Activated naive CD8-positive, alpha-beta T cell treated with anti-CD3 and anti-CD28 coated beads, Interleukin-2, amount 50 U/mL, for 16 hours (primary cell): ENCODE data around the gene NOS1AP.

Source experiments
- DNase-seq: peaks from one replicate; pipeline ENCODE4 v3.0.0-alpha.2; 2020; ENCODE audit warnings: low read depth, low spot score

The NOS1AP gene

DNA sequence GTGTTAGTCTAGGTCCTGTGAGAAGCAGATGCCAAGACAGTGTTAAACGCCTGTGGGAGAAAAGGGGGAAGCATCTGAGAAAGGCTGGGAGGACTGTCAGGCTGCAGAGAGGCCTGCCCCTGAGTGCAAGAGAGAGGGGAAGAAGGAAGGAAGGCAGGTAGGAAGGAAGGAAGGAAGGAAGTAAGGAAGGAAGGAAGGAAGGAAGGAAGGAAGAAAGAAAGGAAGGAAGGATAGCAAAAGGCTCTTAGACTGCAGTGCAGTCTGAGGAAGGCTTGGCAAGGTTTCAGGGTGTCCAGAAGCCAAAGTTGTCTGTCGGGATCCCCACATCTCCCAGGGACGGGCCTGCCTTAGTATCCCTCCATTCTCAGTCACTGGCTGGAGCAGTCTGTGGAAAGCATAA lies 224.5 kb downstream of the NOS1AP start:
- DNase-seq, result no peak

DNA sequence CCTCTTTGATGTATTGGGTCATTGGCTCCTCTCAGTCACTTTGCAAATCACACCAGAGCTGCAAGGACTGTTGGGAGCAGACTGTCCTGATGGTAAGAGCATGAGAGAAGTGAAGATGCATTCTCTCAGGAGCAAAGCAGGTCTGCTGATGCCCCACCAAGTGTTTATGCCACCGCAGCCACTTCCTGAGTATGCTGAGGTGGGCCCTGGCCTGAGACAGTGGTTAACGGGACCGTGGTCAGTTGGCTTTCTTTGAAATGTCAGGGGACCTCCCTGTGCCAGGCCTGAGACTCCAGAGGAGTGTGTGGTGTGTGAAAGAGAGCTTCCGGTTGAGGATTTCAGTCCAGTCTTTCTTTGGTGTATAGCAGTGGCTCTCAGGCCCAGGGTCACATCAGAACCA lies 227.7 kb downstream of the NOS1AP start:
- DNase-seq, result no peak

DNA sequence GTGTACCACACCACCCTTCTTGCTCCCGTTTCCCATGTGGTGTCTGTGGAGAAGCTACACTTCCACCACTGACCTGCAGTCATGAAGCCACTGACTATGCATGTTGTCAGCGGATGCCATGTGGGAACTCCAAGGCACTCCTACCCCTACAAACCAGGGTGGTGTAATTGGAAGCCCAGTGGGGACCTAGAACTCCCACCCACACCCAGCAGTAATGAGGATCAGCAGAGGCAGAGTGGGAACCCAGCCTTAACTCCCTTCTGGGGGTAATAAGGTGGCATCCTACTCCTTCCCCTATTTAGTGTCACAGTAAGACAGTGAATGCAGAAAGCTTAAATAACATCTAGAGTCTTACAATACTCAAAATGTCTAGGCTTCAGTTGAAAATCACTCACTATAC lies 228.8 kb downstream of the NOS1AP start:
- DNase-seq, result no peak

DNA sequence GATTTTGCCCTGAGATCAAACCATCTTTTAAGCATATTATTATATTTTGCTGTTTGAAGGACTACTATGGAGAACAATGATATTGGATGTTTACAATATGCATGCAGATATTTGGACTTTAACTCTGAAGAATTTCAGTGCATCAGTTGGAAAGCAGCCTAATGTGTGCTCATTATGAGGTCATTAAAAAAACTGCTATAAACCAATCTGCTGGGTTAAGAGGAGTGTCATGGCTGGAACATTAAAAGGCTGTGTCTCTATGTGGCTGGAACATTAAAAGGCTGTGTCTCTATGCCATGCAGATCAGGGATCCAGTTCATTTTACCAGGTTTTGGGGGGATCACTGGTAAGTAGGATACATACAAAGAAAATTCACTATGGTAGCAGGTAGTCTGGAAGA lies 229.5 kb downstream of the NOS1AP start:
- no peak for DNase-seq

DNA sequence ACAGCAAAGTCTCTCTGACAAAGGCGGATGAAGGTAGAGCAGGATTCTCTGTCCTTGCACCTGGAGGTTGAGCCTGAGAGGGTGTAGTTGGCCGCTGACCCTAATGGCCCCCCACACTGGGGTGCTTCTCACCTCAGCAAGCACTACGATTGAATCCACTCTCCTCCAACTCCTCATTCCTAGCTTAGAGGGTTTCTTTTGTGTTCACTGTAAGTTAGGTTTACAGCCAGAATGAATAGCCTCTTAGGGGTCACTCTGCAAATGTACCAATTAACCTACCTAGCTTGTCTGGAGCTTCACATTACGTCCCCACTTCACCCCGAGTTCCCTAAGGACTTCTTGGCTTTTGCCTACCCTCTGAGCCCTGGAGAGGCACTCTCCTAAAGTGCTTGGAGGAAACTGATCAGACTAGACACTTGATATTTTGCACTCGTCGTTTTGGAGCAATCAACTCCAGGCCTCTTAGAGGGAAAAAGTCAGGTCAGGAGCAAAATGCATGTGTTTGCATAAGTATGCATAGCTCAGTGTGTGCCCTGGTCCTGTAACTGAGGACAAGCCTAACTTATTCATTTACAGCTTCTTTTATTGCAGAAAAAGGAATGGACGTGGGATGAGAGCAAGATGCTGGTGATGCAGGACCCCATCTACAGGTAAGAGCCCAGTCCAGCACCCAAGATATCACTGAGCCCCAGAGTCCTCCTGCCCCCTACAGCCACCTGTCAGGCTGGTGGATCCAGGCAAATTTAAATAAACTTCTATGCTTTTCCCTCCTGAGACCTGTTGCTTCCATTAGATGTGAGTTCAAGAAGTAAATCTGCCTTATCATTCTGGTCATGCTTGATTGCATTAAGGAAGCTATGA lies 230.8 kb downstream of the NOS1AP start:
- no peak for DNase-seq

DNA sequence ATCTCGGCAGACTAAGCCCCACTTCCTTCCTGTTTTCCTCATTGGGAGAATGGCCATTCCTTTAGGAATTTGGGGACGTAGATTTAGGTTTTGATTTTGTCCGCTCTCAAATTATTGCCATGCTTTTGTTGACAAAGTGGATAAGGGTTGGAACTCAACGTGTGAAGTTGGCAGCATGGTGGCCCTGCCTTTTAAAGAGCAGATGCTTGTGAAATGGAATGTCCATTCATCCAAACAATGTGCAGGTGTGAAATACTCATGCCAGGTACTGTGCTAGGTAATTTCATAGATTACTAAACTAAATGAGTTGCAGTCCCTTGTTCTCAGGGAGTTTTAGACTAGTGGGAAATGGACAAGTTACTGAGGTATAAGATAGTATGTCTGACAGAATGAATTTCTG lies 232.2 kb downstream of the NOS1AP start:
- DNase-seq, result no peak

DNA sequence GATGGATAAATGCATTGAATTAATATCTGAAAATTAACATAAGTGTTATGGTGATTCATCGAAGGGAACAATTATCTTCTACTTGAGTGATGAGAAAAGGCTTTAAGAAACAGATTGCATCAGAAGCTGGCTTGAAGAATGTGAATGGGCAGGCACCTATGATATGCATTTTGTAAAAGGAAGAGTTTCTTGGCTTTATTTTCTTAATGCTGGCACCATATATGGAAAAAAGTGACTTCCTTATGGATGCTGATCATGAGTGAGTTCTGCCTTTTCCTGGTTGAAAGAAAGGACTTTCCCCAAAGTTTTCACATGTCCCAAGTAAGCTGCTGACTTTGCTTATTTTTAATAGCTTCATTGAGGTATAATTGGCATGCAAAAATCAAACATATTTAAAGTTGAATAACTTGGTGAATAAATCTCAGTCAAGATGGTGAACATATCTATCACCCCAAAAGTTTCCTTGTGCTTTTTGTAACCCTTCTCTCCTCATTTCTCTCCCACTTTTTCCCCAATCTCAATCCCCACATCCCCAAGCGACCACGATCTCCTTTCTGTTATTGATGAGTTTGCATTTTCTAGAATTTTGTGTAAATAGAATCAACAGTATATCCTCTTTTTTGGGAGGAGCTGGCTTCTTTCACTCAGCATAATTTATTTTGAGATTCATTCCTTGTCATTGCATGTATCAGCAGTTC lies 233.0 kb downstream of the NOS1AP start:
- DNase-seq, result no peak

DNA sequence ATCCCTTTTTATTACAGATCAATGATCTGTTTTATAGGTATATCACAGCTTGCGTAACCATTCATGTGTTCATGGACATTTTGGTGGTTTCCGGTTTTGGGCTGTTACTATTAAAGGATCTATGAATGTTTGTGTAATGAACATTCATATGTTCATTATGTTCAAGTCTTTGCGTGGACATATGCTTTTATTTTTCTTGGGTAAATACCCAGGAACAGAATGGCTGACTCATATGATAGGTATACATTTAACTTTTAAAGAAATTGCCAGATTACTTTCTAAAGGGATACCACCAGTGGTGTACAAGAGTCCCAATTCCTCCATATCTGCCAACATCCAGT lies 233.5 kb downstream of the NOS1AP start:
- DNase-seq, result no peak

DNA sequence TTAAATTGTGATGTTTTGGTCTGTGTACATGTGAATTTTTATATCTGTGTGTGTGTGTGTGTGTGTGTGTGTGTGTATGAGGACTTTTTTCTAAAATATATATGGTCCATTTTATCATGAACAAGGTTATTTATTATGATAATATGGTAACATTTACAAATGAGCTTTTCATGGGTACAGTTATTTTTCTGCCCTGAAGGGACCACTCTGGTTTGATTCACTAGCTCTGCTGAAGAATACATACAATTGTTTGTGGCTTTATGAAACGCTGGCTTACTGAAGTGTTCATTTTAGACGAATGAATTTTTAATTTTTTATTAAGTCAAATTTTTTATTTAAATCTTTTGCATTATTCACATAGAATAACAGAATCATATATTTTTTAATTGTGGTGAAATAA lies 235.2 kb downstream of the NOS1AP start:
- no peak for DNase-seq

DNA sequence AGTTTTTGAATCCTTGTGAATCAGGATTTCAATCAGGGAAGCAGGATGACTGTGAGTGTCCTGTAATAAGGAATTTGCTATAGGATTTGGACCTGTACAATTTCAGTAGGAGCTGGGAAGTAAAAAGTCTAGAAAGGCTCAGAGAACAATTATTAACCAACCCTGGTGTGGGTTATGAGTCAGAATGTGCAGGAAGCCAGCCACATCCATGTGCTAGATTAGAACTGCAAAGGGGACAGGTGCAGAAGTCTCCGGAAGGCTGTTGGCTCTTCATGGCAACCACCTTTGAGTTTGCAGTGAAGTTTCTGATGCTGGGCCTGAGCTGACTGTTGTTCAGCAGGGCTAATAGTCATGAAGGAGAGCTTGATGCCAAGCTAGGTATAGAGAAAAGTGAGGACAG lies 236.5 kb downstream of the NOS1AP start:
- no peak for DNase-seq

DNA sequence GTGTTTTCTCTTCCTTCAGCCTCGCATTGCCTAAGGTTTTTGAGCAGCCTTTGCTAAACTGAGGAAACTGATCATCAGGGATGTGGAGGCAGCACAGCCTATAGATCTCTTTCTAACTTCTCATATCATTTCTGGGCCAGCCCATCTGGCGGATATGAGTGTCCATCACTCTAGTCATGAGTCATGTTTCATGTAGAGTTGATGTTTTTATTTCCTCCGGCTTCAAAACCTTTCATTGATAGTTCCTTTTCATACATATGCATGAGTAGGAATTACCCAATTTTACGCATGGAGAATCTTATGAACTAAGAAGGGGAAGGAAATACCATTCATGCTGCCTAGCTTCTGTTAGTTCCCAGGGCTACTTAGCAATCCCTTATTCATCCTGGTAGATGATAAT lies 240.8 kb downstream of the NOS1AP start:
- DNase-seq, result no peak

DNA sequence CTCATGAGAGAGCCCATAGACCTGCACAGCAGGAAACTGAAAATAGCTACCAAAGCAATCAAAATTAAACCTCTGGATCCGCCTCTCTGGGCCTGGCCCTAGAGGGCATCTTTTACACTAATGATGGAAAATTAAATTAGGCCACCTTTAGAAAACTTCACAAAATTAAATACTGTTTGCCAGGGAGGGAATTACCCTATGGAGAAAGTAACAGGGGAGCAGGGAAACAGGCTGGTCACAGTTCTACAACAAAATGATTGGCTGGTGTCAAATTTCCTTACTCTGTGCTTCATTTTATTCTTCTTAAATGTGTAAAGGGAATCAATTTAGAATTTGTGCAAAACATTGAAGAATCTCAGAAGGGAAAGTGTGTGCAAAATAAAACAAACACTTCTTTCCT lies 244.7 kb downstream of the NOS1AP start:
- DNase-seq, result no peak

DNA sequence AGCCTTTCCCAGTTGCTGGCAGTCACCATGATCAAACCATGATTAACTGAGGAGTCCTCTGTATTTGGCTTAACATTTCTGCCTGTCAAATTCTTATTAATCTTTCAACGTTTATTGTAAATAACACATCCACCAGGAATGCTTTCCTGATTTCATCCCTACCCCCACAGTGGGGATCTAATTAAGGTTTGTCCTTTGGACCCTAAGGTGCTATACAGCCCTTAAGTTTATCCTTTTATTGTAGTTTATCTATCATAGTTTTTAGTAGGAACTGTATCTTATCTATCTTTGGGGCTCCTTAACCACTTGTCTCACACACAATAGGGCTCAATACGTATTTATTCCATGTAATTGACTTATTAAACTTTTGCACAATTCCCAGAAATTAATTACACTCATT lies 246.2 kb downstream of the NOS1AP start:
- no peak for DNase-seq

DNA sequence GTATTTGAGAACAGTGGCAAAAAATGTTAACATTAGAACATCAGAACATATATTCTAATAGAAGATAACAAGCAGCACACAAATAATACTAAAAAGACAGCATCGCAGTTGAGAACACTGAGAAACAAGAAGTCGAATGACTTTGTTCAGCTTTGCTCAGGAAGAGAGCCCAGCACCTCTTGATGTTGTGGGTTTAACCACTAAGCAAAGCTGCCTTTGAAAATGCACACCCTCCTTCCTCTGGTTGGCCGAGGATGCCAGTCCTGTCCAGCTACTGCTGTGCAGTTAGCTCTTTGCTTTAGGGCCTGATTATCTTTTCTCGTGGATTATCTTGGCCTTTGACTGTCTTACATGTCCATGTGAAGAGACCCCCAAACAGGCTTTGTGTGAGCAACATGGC lies 246.7 kb downstream of the NOS1AP start:
- DNase-seq, result no peak

DNA sequence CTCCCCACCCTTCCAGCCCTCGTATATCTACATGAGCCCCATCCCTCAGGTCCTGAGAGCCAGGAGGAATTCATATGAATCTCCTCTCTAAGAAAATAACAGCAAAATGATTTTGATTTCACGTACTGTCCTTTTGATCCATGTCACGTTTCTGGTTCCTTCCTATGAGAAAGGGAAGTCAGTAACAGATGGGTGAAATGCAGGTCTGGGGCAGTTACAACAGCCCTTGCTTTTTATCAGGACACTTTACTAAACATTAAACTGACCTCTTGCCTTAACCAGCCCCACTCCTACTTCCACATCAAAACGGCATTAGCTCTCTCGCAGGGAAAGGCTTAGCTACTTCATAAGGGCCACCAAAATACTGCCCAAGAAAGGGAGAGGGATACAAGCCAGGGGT lies 248.1 kb downstream of the NOS1AP start:
- DNase-seq, result no peak

DNA sequence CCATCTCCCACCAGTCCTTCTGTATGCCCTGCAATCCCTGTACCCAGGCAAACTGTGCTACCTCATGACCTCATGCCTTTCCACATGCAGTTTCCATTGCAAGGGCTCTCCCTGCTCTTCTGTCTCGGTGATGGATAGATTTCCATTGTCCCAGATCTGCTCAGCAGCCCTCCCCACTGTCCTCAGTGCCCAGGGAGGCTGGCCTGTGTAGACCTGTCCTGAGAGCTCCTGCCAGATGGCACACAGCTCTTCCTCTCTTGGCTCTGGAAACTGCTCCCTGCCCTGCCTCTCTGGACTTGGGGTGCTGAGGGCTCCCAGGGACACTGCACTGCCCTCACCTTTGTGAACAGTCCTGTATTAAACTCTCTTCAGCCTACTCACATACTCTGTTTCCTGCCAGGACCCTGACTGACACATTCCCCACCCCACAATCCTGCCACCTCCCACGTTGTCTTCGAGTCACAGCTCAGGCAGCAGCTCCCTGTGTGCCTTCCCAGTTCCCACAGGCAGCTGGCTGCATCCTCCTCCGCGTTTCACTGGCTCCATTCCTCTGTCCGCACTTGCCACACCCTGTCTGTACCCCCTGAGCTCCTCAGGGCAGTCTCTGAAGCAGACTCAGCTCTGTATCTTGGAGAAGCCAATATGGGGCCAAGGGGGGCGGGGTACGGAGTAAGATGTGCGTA lies 250.1 kb downstream of the NOS1AP start:
- no peak for DNase-seq

DNA sequence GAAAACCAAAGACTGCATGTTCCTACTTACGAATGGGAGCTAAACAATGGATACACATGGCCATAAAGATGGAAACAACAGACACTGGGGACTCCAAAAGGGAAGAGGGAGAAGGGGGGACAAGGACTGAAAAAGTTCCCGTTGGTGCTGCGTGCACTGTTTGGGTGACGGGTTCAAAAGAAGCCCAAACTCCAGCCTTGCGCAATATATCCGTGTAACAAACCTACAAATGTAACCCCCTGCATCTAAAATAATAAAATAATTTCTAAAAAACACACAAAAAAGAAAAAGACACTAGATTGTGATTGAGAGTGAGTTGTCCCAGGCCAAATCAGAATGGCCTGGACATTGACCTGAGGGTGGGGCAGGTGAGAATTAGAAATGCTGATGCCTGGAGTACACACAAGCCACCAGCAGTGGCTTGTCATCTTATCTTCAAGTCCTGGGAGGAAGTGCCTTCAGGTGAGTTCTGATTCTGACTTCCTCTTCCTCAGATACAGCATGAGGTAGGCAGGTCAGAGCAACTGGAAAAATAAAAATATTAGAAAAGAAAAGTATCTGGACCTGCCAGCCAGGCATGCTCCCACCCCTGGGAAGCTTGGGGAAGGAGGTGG lies 252.4 kb downstream of the NOS1AP start:
- no peak for DNase-seq

DNA sequence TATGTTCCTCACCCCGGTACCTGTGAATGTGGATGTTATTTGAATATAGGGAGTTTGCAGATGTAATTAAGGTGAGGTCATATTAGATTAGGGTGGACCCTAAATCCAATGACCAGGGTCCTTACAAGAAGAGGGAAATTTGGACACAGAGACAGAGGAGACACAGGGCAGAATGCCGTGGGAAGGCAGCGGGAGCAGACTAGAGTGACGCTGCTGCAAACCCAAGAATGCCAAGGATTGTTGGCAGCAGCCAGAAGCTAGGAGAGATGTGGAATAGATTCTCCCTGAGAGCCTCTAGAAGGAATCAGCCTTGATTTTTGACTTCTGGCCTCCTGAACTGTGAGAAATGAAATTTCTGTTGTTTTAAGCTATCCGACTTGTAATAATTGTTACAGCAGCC lies 253.5 kb downstream of the NOS1AP start:
- DNase-seq, result no peak

DNA sequence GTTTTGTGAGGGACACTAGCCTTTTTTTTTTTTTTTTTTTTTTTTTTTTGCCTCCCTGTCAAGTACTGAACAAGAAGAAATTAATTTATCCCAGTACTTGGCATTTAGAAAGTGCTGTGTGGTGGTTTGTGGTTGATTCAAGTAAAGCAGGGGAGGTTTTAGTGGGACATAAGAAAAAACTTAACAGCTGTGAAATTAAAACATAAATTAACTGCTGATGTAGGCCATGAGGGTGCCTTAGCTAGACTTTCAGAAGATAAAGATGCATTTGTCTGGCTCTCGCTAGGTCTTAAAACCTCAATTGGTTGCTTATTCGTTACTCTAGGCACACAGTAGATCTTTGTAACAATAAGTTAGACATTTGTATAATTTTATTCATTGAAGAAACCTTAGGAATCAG lies 254.9 kb downstream of the NOS1AP start:
- no peak for DNase-seq

DNA sequence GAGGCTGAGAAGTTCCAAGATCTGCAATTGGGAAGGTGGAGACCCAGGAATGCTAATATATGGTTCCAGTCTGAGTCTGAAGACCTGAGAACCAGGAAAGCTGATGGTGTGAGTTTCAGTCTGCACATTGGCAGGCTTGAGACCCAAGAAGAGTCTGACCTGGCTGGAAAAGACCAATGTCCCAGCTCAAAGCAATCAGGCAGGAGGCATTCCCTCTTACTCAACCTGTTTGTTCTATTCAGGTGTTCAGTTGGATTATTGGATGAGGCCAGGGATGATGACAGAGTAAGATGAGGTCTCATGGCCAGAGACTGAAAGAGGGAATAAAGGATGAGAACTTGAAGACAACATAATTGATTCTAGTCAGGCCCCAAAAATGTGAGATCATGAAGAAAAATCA lies 257.1 kb downstream of the NOS1AP start:
- DNase-seq, result no peak

DNA sequence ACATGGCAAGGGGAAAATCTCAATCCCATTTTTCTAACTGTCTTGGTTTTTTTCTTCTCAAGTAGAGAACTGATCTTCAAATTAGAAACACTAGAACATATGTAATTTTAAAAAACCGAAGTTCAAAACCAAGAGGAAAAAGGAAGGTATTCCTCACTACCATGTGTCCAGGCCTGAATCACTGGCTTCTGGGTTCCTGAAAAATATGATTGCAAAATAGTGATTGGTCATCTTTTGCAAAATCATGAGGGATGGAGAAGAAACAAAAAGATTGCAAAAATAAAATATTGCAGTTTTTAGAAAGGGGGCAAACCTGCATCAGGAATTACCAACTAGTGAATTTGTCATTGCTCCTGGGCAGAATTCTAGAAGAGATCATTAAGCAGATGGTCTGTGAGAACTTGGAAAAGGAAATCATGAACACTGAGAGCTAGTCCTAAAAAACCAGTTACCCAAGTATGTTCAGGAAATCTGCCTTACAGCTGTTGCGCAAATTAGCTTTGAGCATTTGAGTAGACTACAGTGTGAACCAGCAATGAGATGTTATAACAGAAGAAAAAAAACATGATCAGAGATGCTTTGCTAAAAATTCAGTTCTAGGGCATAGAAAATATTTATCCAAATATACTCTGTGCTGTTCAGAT lies 257.8 kb downstream of the NOS1AP start:
- no peak for DNase-seq

DNA sequence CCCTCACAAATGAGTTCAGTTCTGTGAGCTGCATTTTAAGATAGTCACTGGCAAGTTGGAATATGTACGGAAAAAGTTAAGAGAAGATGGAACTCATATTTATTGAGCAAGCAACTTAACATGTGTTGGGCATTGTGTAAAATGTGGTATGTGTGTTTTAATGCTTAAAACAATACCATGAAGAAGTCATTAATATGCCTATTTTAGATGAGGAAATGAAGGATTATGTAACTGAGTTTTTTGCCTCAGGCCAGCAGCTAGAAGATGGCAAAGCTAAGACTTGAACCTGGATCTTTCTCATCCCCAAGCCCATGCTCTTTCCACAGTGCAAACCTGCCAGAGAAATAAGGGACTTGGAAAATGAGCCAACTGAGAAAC lies 258.3 kb downstream of the NOS1AP start:
- DNase-seq, result no peak
